Stimulated activated effector memory CD8-positive, alpha-beta T cell treated with anti-CD3 and anti-CD28 coated beads, Interleukin-12 subunit alpha, Interleukin-12 subunit beta, amount 100 ng/mL, for 72 hours (primary cell): ENCODE results near the gene U2SURP.

ENCODE experiments used
- ATAC-seq: fragments of 150-1000 bp; cut with Tn5 transposase; 2 replicates; pipeline ENCODE4 v1.10.0; 2021
- DNase-seq, 2 donors: peaks; one replicate each; pipeline ENCODE4 v3.0.0; 2021 to 2022; ENCODE audit warnings: low spot score in 2 of 2
- H3K27ac Mint-ChIP-seq: one replicate; pipeline ENCODE4 v1.8.0; 2022; ENCODE audit warnings: mild to moderate bottlenecking, mixed read lengths
- H3K36me3 Mint-ChIP-seq: one replicate; pipeline ENCODE4 v1.8.0; 2022; ENCODE audit warnings: mild to moderate bottlenecking, mixed read lengths
- H3K4me1 Mint-ChIP-seq: one replicate; pipeline ENCODE4 v1.8.0; 2022; ENCODE audit warnings: mixed read lengths
- H3K4me3 Mint-ChIP-seq: one replicate; pipeline ENCODE4 v1.8.0; 2022; ENCODE audit warnings: mild to moderate bottlenecking, mixed read lengths
- H3K9me3 Mint-ChIP-seq: one replicate; pipeline ENCODE4 v1.8.0; 2022; ENCODE audit warnings: mixed read lengths

U2SURP gene

GRCh38 chr3:143001369-143002082, at the start of gene U2SURP:
Gene U2SURP, plus strand, starts transcription at chr3:143001570. Its CDS starts 59 bp downstream, at chr3:143001629.
- Mint-ChIP-seq H3K27ac (peak within 1 kb of the TSS; percentile 99), H3K36me3 (peaks cover 51% of the 10 kb centered on the region), H3K4me1 (peaks cover 41% of the 10 kb centered on the region), H3K9me3 (no peaks in the 10 kb centered on the region), H3K4me3 (peak within 1 kb of the TSS; percentile 97)
- DNase-seq, result peak; percentile 74 to 92
- peak; percentile 95 for ATAC-seq

- H3K4me1 Mint-ChIP-seq, result peaks cover 4% of the 10 kb centered on the region
- H3K27ac Mint-ChIP-seq, result no peak overlapping the region
- no peak overlapping the region for H3K4me3 Mint-ChIP-seq
- H3K36me3 Mint-ChIP-seq, result no peaks in the 10 kb centered on the region
- ATAC-seq (no peak), DNase-seq (no peak)
- no peaks in the 10 kb centered on the region for H3K9me3 Mint-ChIP-seq
Measured at GRCh38 chr3:142951794-142952193, 49.6 kb upstream of the U2SURP start.

GRCh38 chr3:142952272-142953193, 48.8 kb upstream of the U2SURP start:
- no peak overlapping the region for H3K27ac Mint-ChIP-seq
- no peaks in the 10 kb centered on the region for H3K4me1 Mint-ChIP-seq
- no peak for ATAC-seq
- no peaks in the 10 kb centered on the region for H3K36me3 Mint-ChIP-seq
- no peaks in the 10 kb centered on the region for H3K9me3 Mint-ChIP-seq
- H3K4me3 Mint-ChIP-seq, result no peak overlapping the region
- DNase-seq, result no peak

DNA sequence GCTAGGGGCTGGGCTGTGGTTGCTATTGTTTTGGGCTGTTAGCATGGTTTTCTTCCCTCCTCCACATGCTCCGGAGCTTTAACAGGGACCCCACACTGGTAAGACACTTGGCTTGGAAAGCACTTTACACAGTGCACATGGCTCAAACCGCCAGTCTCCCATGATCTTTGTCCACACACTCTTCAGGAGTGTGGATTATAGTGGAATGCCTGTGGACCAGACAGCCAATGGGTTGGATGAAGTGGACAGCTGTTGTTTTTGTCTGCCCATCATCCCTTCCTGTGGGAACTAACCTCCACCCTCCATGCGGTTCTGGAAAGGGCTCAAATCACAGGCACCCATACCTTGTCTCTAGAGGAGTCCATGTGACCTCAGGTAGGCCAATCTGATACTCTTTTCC, 47.9 kb upstream of the U2SURP start:
- Mint-ChIP-seq H3K4me1 (no peaks in the 10 kb centered on the region), H3K27ac (no peak overlapping the region), H3K36me3 (no peaks in the 10 kb centered on the region), H3K4me3 (no peak overlapping the region), H3K9me3 (no peaks in the 10 kb centered on the region)
- DNase-seq (no peak), ATAC-seq (no peak)

DNA sequence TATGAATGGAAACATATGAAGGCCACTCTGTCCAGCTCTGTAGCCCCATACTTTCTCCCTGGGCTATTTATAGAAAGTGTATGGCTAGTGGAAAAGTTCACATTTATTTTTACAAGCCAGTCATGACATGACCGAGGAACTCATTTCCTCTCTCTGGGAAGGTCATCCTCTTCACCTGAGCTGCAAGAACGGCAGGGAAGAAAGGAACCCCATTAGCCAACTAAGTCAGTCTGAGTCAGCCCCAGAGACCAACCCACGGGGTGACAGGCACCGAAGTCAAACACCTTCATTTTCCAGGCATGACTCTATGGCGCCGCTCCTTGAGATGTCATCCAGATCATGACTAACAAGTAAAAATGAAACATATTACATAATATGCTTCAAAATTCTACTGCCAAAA, 42.7 kb upstream of the U2SURP start:
- Mint-ChIP-seq H3K4me3 (no peak overlapping the region), H3K9me3 (no peaks in the 10 kb centered on the region), H3K27ac (no peak overlapping the region), H3K4me1 (peaks cover 13% of the 10 kb centered on the region), H3K36me3 (no peaks in the 10 kb centered on the region)
- DNase-seq (no peak), ATAC-seq (peak; percentile 84)

- ATAC-seq, result no peak
- no peak overlapping the region for H3K27ac Mint-ChIP-seq
- peaks cover 19% of the 10 kb centered on the region for H3K4me1 Mint-ChIP-seq
Measured at GRCh38 chr3:142960322-142960850, 41.0 kb upstream of the U2SURP start.

DNA sequence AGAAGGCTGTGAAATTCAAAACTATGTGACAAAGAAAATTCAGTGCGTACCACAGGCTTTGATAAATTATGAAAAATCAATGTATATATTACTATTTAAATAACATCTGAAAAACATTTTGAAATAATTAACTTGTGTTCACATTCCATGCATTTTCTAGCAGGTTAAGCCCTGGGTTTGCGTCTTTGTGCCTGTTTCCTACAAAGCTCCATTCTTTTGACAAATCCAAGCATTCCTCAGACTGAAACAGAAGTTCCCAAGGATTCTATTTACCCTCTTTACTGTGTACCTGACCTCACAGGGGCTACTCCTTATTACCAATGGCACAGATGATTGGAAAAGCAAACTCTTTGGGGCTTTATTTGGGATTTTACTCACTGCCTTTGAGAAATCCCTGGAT, 39.8 kb upstream of the U2SURP start:
- ATAC-seq (no peak), DNase-seq (no peak)
- Mint-ChIP-seq H3K4me3 (peak overlapping the region; percentile 68), H3K36me3 (no peaks in the 10 kb centered on the region), H3K27ac (no peak overlapping the region), H3K4me1 (peaks cover 19% of the 10 kb centered on the region), H3K9me3 (no peaks in the 10 kb centered on the region)

More at GRCh38 chr3:142960322-142960850, 41.0 kb upstream of the U2SURP start:
- H3K9me3 Mint-ChIP-seq, result no peaks in the 10 kb centered on the region
- no peak overlapping the region for H3K4me3 Mint-ChIP-seq
- no peaks in the 10 kb centered on the region for H3K36me3 Mint-ChIP-seq
- DNase-seq, result no peak

DNA sequence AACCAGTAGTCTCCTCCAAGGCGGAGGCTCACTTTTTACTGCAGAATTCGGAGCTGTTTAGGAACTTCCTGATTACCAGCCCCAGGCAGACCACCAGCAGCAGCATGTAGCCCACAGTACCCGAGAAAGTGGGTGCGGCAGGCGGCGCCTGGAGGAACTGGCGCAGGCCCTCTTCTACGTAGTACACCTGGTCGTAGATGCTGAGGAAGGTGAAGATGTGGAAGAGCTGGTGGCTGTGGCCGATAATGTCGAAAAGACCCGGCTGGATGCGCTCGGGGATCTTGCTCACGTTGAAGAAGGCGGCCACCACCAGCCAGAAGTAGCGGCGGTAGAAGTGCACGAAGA, 39.2 kb upstream of the U2SURP start:
- H3K9me3 Mint-ChIP-seq, result no peaks in the 10 kb centered on the region
- no peak for DNase-seq
- peaks cover 19% of the 10 kb centered on the region for H3K4me1 Mint-ChIP-seq
- no peak overlapping the region for H3K27ac Mint-ChIP-seq
- no peak for ATAC-seq
- peak overlapping the region; percentile 68 for H3K4me3 Mint-ChIP-seq
- no peaks in the 10 kb centered on the region for H3K36me3 Mint-ChIP-seq

DNA sequence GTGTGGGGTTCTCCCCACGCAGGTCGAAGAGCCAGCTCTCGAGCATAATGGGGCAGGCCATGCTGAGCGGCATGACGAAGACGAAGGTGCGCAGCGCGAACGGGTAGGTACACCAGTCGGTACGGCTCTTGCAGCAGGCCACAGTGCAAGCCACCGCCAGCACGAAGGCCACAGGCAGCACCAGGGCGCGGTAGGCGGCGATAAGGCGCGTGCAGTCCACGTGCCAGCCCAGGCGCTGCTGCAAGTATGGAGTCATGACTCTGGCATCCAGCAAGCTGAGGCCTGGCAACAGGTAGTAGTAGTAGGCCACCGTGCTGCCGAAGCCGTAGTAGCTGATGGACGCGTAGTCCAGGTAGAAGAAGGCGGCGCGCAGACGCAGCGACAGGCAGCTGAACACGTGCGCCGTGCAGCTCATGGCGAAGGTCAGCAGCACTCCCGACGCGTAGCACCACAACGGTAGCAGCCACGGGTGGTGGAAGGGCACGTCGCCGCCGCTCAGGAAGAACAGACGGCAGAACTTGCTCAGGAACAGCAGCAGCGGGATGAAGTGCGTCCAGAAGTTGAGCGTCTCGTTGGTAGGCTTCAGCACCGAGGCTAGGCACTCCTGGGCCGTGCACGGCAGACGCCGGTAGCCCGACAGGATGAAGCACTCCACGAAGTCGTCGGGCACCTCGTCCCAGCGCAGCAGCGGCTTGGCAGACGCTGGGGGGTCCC, 38.7 kb upstream of the U2SURP start:
- peak; percentile 15 for ATAC-seq
- Mint-ChIP-seq H3K36me3 (no peaks in the 10 kb centered on the region), H3K27ac (no peak overlapping the region), H3K9me3 (no peaks in the 10 kb centered on the region), H3K4me1 (peaks cover 19% of the 10 kb centered on the region), H3K4me3 (peak overlapping the region; percentile 68)
- DNase-seq, result no peak

GRCh38 chr3:142963234-142963515, 38.2 kb upstream of the U2SURP start:
- peak; percentile 34 for ATAC-seq
- Mint-ChIP-seq H3K9me3 (no peaks in the 10 kb centered on the region), H3K27ac (no peak overlapping the region), H3K36me3 (no peaks in the 10 kb centered on the region), H3K4me1 (peaks cover 19% of the 10 kb centered on the region), H3K4me3 (peak overlapping the region; percentile 68)
- peak in 1 of 2 donors; percentile 54 for DNase-seq

GRCh38 chr3:142963516-142964448, 37.6 kb upstream of the U2SURP start, which contains the start of gene PAQR9:
Gene PAQR9, minus strand, starts transcription at chr3:142963674. Its CDS starts 338 bp downstream, at chr3:142963336.
- no peak within 1 kb of the TSS for H3K27ac Mint-ChIP-seq

DNA sequence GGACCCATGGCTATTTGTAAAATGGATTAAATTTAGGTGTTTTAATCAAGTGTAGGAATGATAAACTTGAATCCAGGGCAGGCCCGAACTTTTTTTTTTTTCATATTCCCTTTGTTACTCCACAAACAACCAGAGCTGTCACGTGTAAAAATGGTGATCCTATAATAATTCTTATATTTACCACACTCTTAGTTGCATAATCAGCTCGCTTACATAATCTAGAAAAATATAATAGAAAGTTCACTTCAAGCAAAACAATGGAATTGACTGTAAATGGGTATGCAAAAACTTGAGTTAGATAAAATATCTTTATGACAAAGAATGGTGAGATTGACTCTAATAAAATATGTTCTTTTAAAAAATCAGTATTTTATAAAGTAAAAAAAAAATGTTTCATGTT, 35.8 kb upstream of the U2SURP start:
- no peak overlapping the region for H3K27ac Mint-ChIP-seq
- peaks cover 19% of the 10 kb centered on the region for H3K4me1 Mint-ChIP-seq
- DNase-seq, result no peak
- no peak overlapping the region for H3K4me3 Mint-ChIP-seq
- no peaks in the 10 kb centered on the region for H3K36me3 Mint-ChIP-seq
- ATAC-seq, result no peak
- no peaks in the 10 kb centered on the region for H3K9me3 Mint-ChIP-seq

More at GRCh38 chr3:142963516-142964448, 37.6 kb upstream of the U2SURP start, which contains the start of gene PAQR9:
- H3K4me1 Mint-ChIP-seq, result peaks cover 19% of the 10 kb centered on the region
- H3K9me3 Mint-ChIP-seq, result no peaks in the 10 kb centered on the region
- peak within 1 kb of the TSS; percentile 68 for H3K4me3 Mint-ChIP-seq
- DNase-seq, result peak in 1 of 2 donors; percentile 54
- peak; percentile 51 for ATAC-seq
- H3K36me3 Mint-ChIP-seq, result no peaks in the 10 kb centered on the region

GRCh38 chr3:142966808-142967207, 34.6 kb upstream of the U2SURP start:
- ATAC-seq, result no peak
- no peaks in the 10 kb centered on the region for H3K9me3 Mint-ChIP-seq
- no peak overlapping the region for H3K4me3 Mint-ChIP-seq
- H3K27ac Mint-ChIP-seq, result no peak overlapping the region
- peaks cover 18% of the 10 kb centered on the region for H3K4me1 Mint-ChIP-seq
- H3K36me3 Mint-ChIP-seq, result no peaks in the 10 kb centered on the region
- DNase-seq, result no peak

DNA sequence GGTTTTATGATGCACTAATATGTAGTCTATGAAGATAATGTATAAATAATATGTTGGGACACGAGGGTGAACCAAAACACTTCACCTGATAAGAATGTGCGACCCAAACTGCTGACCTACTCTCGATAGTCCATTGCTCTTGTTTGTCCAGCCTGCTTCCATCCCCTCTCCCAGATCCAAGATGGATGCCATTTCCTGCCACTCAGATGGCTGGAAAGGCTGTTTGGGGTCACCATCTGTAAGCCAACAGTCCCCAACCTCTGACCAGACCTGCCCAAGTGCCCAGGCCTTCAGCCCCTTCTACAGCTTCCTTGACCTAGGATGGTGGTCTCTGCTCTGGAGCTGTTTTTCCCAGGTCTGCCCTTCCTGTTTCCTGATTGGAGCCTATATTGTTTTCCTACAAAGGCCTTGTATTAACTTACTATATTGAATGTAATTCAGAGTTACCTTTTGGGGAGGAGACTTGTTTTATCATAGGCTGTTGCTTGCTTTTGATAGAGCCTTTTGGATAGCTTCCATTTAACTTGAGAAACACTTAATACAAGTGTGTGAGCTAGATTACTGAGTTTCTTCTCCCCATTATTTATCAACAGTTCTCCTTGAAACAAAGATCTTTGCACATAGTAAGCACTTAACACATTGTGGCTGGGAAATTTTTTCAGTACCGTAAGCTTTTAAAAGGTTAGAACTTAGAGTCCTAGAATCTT, 32.9 kb upstream of the U2SURP start:
- Mint-ChIP-seq H3K4me1 (peaks cover 5% of the 10 kb centered on the region), H3K4me3 (no peak overlapping the region), H3K27ac (no peak overlapping the region), H3K36me3 (no peaks in the 10 kb centered on the region), H3K9me3 (no peaks in the 10 kb centered on the region)
- ATAC-seq (no peak), DNase-seq (no peak)
